ENCODE measurements around the gene RAB3GAP2. TPM values are rescaled to one million over a fixed set of nuclear protein-coding genes. Genes with fewer than 3 reads are reported as not detected.
"Not testable (repeated sequence)": the region's sequence is repeated elsewhere in the genome, so short reads cannot be mapped to it uniquely, and the experiment has no call there.

The RAB3GAP2 gene
- total RNA-seq, 1 donor from 2014 or later = 48.8 TPM

GRCh38 chr1:220243947-220244346, 28.3 kb downstream of the RAB3GAP2 start:
- no peak for DNase-seq (ENCODE audit: low spot score)

DNA sequence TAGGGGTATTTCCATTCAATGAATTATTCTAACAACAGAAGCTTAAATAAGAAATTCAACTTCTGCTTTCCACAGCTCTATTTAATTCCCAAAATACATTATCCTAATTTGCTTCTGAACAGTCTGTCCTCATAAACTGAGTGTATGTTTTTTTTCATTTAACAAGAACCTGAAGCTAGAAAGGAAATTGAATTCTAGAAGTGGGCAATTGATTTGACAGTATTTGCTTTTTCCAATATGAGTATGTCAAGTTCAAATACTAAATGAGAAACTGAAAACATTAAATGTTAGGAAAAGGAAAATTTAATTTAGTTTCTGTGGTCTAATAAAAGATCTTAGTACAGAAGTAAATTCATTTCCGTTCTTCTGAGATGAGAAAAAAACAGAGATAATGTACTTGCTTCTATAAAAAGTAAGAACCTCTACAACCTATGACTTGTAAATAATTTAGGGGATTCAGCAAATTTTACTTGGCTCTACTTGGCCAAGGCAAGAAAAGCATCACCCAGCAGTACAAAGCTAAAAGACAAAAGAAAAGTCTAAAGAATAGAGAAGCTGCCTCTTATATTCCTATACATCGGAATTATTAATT, 31.1 kb downstream of the RAB3GAP2 start:
- DNase-seq (ENCODE audit: low spot score) = no peak

DNA sequence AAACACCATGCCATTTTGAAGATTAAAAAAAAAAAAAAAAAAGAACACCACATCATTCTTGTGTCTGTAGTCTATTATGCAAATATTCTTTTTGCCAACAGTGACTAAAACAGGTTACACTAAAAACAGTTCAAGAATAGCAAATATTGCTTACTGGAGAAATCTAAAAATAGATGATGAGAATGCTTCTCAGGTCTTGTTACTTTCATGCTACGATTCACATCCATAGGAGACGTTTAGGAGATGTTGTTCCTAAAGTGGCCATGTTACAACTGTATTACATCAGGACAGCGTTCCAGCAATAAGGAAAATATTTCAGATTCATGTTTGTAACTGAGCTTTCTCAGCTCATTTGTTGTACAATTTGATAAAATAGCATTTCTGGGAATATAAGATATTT, 32.3 kb downstream of the RAB3GAP2 start:
- no peak for DNase-seq (ENCODE audit: low spot score)

- no peak for DNase-seq (ENCODE audit: low spot score)
Measured at GRCh38 chr1:220239213-220239612, 33.0 kb downstream of the RAB3GAP2 start.

GRCh38 chr1:220236278-220236677, 36.0 kb downstream of the RAB3GAP2 start:
- not testable (repeated sequence) for DNase-seq (ENCODE audit: low spot score)

DNA sequence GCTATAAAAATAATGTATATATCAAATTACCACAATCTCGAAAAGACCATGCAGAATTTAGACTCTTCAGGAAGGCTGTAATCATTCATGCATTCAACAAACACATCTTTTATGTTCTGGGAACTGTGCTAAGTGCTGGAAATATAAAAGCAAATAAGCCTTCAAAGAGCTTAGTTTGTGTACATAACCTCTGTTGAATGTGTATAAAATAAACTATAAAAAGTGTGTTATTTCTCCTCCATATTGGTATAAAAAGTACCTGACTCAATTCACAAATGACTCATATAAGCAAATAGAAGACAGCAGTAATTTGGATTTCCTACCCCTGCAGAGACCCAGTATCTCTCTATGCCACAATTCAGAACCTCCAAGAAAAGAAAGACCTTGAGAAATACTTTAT, 36.8 kb downstream of the RAB3GAP2 start:
- DNase-seq (ENCODE audit: low spot score) = no peak

- DNase-seq (ENCODE audit: low spot score) = no peak
Measured at GRCh38 chr1:220233927-220234326, 38.3 kb downstream of the RAB3GAP2 start.

DNA sequence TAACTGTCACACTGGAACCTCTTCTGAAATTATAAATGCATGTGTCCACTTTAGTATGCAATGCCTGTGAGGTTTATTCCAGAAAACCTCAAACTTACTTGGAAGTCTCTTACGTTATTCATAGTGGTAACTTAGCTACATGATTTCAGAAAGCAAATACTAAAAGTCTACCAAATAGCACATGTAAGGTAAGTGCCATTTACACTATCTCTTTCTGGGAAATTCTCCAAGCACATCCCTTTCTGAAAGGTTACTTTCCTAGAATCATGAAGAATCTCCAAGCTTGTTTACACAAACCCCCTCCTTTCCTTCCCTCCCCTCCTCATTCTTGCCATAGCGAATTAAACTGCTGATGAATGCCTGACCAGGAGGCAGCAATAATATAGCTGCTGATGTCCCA, 42.5 kb downstream of the RAB3GAP2 start:
- no peak for DNase-seq (ENCODE audit: low spot score)

DNA sequence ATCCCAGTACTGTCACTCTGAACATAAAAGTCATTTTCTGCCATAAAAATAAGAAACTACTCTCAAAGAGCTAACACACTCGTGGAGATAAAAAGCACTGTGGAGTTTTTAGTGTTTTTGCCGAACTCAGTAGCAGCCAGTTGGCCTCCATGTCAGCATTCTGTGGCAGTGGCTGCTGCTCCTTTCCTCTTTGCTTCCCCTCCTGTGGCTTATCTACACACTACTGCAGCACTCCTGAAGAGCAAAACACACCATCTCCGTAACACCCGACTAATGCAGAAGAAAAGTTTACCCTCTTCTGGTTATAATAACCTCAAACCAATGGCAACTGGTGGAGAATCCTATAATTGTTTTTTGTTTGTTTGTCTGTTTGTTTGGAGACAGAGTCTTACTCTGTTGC, 44.9 kb downstream of the RAB3GAP2 start:
- DNase-seq (ENCODE audit: low spot score) = no peak

- no peak for DNase-seq (ENCODE audit: low spot score)
Measured at GRCh38 chr1:220226752-220227151, 45.5 kb downstream of the RAB3GAP2 start.

- DNase-seq (ENCODE audit: low spot score) = no peak
Measured at GRCh38 chr1:220225957-220226356, 46.3 kb downstream of the RAB3GAP2 start.

GRCh38 chr1:220224611-220225124, 47.6 kb downstream of the RAB3GAP2 start:
- no peak for DNase-seq (ENCODE audit: low spot score)

DNA sequence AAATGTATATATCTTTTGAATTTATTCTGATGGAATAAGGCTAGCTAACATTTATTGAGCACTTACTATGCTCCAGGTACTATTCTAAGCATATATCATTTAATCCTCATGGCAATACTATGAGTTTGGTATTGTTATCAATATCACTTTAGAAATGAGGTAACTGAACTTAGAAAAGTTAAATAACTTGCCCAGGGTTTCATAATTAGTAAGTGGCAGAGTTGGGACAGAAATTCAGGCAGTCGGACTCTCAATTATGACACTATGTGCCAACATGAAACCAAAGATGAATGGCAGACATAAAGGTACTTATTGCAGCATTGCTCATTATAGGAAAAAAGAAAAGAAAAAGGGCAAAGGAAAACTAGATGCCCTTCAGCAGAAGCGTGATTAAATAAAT, 48.2 kb downstream of the RAB3GAP2 start:
- DNase-seq (ENCODE audit: low spot score) = no peak

DNA sequence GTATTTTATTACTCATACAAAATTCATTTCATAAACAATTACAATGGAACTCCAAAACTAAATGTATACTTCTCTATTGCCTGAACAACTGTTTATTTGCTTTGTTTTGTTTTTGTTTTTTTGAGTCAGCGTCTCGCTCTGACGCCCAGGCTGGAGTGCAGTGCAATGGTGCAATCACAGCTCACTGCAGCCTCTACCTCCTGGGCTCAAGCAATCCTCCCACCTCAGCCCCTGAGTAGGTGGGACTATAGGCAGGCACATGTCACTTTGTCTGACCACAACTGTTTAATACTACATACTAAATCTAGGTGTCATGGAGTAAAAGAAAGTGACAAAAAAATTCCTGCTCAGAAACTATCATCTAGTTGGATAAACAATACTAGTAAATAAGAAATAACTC, 49.3 kb downstream of the RAB3GAP2 start:
- DNase-seq (ENCODE audit: low spot score) = no peak

GRCh38 chr1:220221670-220222069, 50.6 kb downstream of the RAB3GAP2 start:
- no peak for DNase-seq (ENCODE audit: low spot score)

GRCh38 chr1:220221269-220221668, 51.0 kb downstream of the RAB3GAP2 start:
- no peak for DNase-seq (ENCODE audit: low spot score)

- DNase-seq (ENCODE audit: low spot score) = not testable (repeated sequence)
Measured at GRCh38 chr1:220220699-220221040, 51.6 kb downstream of the RAB3GAP2 start.

GRCh38 chr1:220219865-220220698, 52.2 kb downstream of the RAB3GAP2 start:
- DNase-seq (ENCODE audit: low spot score) = no peak

DNA sequence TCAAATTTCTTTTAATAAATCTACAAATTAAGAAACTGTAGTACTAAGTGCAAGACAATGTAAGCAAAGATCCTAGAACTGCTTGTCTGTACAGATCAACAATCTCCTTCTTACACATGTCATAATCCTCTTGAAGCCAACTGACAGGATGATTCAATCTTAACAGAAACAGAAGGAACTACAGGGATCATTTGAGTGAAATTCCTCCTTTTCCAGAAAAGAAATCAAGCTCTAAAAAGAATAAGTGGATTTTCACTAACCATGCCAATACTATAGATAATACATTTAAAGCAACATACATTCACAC, 53.2 kb downstream of the RAB3GAP2 start:
- no peak for DNase-seq (ENCODE audit: low spot score)

DNA sequence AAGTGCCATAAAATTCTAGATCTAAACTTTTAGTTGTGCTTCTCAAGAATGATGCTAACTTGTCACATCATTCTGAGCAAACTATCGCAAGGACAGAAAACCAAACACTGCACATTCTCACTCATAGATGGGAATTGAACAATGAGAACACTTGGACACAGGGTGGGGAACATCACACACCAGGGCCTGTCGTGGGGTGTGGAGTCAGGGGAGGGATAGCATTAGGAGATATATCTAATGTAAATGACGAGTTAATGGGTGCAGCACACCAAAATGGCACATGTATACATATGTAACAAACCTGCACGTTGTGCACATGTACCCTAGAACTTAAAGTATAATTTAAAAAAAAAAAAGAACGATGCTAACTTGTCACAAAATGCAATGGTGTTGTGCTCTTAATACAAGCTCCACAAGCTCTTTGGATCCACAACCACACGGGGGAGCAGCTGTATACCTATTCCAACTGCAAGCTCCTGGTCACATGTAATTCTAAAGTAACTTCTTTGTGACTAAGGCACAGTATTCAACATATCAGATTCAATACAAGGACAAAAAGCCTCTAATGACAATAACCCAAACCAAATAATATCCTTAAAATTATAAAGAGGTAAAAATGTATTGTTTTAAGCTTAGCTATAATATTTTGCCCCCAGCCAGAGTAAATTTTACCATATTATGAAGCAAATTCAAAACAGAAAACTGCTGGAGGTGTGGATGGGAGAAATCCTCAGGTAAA, 53.7 kb downstream of the RAB3GAP2 start:
- DNase-seq (ENCODE audit: low spot score) = not testable (repeated sequence)

DNA sequence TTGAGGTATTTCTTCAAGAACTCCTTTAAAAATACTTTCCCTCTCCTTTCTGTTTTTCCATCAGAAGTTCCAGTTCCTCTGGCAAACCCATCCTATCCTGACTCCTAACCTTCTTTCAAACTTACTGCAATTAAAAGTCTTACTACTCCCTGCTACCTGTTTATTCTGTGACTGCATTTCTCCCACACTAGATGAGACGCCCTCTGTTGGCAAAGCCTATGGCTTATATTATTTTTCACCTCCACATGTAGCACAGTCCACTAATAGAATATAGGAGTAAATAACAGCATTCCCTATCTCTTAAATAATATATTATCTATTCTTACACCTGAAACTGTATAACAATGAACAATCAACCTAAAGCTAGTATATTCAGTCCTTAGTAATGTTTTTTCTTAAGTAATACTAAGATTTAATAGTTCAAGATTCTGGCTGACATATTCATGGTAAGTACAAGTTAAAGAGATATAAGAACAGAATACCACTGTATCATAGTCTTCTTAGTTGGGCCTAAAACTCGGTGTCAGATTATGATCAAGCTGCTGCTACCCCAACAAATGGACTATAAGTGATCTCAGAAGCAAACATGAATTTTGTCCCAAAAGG, 54.8 kb downstream of the RAB3GAP2 start:
- no peak for DNase-seq (ENCODE audit: low spot score)

Data from mesenteric fat pad (tissue), 1 donor.